ENCODE measurements around the gene RGS11. TPM values are rescaled to one million over a fixed set of nuclear protein-coding genes. Genes with fewer than 3 reads are reported as not detected.
"Not testable (repeated sequence)": the region's sequence is repeated elsewhere in the genome, so short reads cannot be mapped to it uniquely, and the experiment has no call there.

Gene RGS11
- total and polyA plus RNA-seq, 12 donors = 1.9 to 36.4 (median 12.5) TPM

DNA sequence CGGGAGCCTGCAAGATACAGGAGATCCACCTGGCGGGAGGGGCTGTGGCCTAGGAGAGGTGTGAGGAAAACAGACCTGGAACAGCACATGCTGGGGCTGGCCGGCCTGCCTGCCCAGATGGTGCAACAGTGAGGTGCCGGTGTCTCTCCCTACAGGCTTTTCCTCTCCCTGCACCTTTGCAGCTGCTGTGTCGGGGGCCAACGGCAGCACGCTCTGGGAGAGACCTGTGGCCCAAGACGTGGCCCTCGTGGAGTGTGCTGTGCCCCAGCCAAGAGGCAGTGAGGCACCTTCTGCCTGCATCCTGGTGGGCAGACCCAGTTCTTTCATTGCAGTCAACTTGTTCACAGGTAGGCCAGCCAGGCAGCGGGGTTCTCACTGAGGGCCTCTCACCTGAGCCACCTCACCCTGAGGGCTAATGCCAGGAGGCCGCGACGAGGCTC, 15.9 kb downstream of the RGS11 start:
- ATAC-seq = no peak
- WGBS, 2 donors = 86 to 93% methylated on average over 13 of the region's 13 CpGs
- intact Hi-C loops (cut with DNase I) = no loop called here

DNA sequence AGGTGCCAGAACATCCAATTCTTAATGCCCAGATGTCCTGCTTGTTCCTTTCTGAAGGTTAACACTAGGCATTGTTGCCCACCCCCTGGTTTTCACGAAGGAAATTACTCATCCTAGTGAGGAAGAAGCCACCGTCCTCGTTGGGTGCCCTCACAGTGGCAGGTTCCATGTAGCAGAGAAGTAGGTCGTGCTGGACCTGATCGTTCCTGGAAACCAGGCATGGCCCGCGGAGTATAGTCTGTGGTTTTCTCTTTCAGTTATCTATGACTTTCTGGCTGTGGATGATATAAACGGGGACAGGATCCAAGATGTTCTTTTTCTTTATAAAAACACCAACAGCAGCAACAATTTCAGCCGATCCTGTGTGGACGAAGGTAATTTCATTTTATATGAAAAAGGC, 16.5 kb downstream of the RGS11 start:
- Histone ChIP-seq H3K27me3 (no peaks in the 10 kb centered on the region), H3K4me3 (no peak overlapping the region), H3K27ac (no peak overlapping the region), H3K4me1 (peaks cover 0 to under 1% (median 0%) of the 10 kb centered on the region in 9 donors), H3K36me3 (peaks cover 0 to 95% (median 52%) of the 10 kb centered on the region in 9 donors), H3K9me3 (no peaks in the 10 kb centered on the region)
- DNase-seq (no peak), ATAC-seq (no peak)
- intact Hi-C loops (cut with DNase I) = no loop called here
- WGBS, 2 donors = 86 to 88% methylated on average over 10 of the region's 10 CpGs
- TF ChIP-seq CTCF (IDR thresholded peaks at IDR 0.05) = no peak

More for the DNA sequence above, 15.9 kb downstream of the RGS11 start:
- Histone ChIP-seq H3K4me1 (no peaks in the 10 kb centered on the region), H3K9me3 (no peaks in the 10 kb centered on the region), H3K27me3 (no peaks in the 10 kb centered on the region), H3K4me3 (no peak overlapping the region), H3K36me3 (peaks cover 0 to 95% (median 52%) of the 10 kb centered on the region in 9 donors), H3K27ac (no peak overlapping the region)
- DNase-seq = no peak
- no peak for TF ChIP-seq CTCF (IDR thresholded peaks at IDR 0.05)

DNA sequence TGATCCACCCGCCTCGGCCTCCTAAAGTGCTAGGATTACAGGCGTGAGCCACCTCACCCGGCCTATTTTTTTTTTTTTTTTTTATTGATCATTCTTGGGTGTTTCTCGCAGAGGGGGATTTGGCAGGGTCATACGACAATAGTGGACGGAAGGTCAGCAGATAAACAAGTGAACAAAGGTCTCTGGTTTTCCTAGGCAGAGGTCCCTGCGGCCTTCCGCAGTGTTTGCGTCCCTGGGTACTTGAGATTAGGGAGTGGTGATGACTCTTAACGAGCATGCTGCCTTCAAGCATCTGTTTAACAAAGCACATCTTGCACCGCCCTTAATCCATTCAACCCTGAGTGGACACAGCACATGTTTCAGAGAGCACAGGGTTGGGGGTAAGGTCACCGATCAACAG, 17.7 kb downstream of the RGS11 start:
- H3K27ac ChIP-seq; H3K27me3 ChIP-seq; H3K4me3 ChIP-seq; ATAC-seq; intact Hi-C loops (cut with DNase I); DNase-seq; H3K9me3 ChIP-seq: not testable (repeated sequence)
- WGBS, 2 donors = 90 to 95% methylated on average over 8 to 11 of the region's 13 CpGs
- H3K4me1 ChIP-seq = peaks cover 0 to 11% (median 5%) of the 10 kb centered on the region in 9 donors
- H3K36me3 ChIP-seq = peaks cover 0 to 95% (median 42%) of the 10 kb centered on the region in 9 donors

GRCh38 chr16:255183-255582, 20.6 kb downstream of the RGS11 start:
- Histone ChIP-seq H3K27me3 (no peaks in the 10 kb centered on the region), H3K36me3 (peaks cover 0 to 91% (median 23%) of the 10 kb centered on the region in 9 donors), H3K4me3 (no peak overlapping the region), H3K9me3 (no peaks in the 10 kb centered on the region), H3K4me1 (peaks cover 0 to 22% (median 7%) of the 10 kb centered on the region in 9 donors), H3K27ac (no peak overlapping the region)
- DNase-seq (no peak), ATAC-seq (no peak)
- intact Hi-C loops (cut with DNase I) = no loop called here
- WGBS, 2 donors = 96 to 98% methylated on average over 6 of the region's 6 CpGs
- no peak for TF ChIP-seq CTCF (IDR thresholded peaks at IDR 0.05)

GRCh38 chr16:254461-254860, 21.3 kb downstream of the RGS11 start:
- Histone ChIP-seq H3K27me3 (no peaks in the 10 kb centered on the region), H3K4me1 (peaks cover 0 to 22% (median 7%) of the 10 kb centered on the region in 9 donors), H3K9me3 (no peaks in the 10 kb centered on the region), H3K36me3 (peaks cover 0 to 91% (median 18%) of the 10 kb centered on the region in 9 donors), H3K4me3 (no peak overlapping the region), H3K27ac (peak overlapping the region in 1 of 10 donors; percentile 2)
- intact Hi-C loops (cut with DNase I) = no loop called here
- 93 to 98% methylated on average over 25 of the region's 25 CpGs for WGBS, 2 donors
- no peak for TF ChIP-seq CTCF (IDR thresholded peaks at IDR 0.05)
- ATAC-seq (peak in 1 of 8 donors; percentile 22), DNase-seq (no peak)
